HG03066 (cell line): ENCODE results near the gene HOXB3.

Experiments used
- ATAC-seq: cut with Tn5 transposase; IDR thresholded peaks from one replicate; pipeline ENCODE4 v1.9.1; 2021; ENCODE audit warnings: low read depth; ENCODE audit not compliant: unreplicated experiment

The HOXB3 gene

GRCh38 chr17:48559840-48560817 lies 29.9 kb downstream of the HOXB3 start:
- no peak for ATAC-seq

GRCh38 chr17:48559122-48559839 lies 30.8 kb downstream of the HOXB3 start:
- ATAC-seq, result no peak

- ATAC-seq, result no peak
Measured at GRCh38 chr17:48558831-48559121, 31.3 kb downstream of the HOXB3 start.

- no peak for ATAC-seq
Measured at GRCh38 chr17:48558057-48558830, 31.8 kb downstream of the HOXB3 start.

- ATAC-seq, result no peak
Measured at GRCh38 chr17:48556576-48557401, 33.3 kb downstream of the HOXB3 start.

- ATAC-seq, result no peak
Measured at GRCh38 chr17:48556229-48556575, 33.8 kb downstream of the HOXB3 start.

- no peak for ATAC-seq
Measured at GRCh38 chr17:48555258-48556228, 34.5 kb downstream of the HOXB3 start.

GRCh38 chr17:48554412-48555257 lies 35.4 kb downstream of the HOXB3 start:
- no peak for ATAC-seq

GRCh38 chr17:48553826-48554225 lies 36.2 kb downstream of the HOXB3 start:
- no peak for ATAC-seq

GRCh38 chr17:48553190-48553547 lies 36.9 kb downstream of the HOXB3 start:
- ATAC-seq, result no peak

GRCh38 chr17:48552466-48553189 lies 37.4 kb downstream of the HOXB3 start:
- no peak for ATAC-seq

- ATAC-seq, result no peak
Measured at GRCh38 chr17:48551596-48552465, 38.2 kb downstream of the HOXB3 start.

- no peak for ATAC-seq
Measured at GRCh38 chr17:48551214-48551555, 38.9 kb downstream of the HOXB3 start.

- no peak for ATAC-seq
Measured at GRCh38 chr17:48550502-48551213, 39.4 kb downstream of the HOXB3 start.

GRCh38 chr17:48549914-48550501 lies 40.0 kb downstream of the HOXB3 start:
- no peak for ATAC-seq

GRCh38 chr17:48549281-48549630 lies 40.8 kb downstream of the HOXB3 start:
- no peak for ATAC-seq
